ENCODE results near the gene USP53. TPM values are rescaled to one million over a fixed set of nuclear protein-coding genes. Genes with fewer than 3 reads are reported as not detected.

USP53 gene
- total RNA-seq, 2 experiments from 2014 or later: 24.7 to 27.8 TPM

Other genes starting within 250 kb of the USP53 start
- not detected for gene MYOZ2, start 76.9 kb upstream of the USP53 start, total RNA-seq
- not detected for gene FABP2, start 109.4 kb downstream of the USP53 start, total RNA-seq